Spleen (tissue), 7 donors: ENCODE results near the gene ATP1A3.

Experiments used
- POLR2A ChIP-seq, 3 donors: fragments of 450-650 bp; IDR thresholded peaks; one replicate each; pipeline ENCODE4 v1.5.1; 2017; ENCODE audit warnings: antibody characterized with exemption in 3 of 3, mild to moderate bottlenecking in 1 of 3
- POLR2AphosphoS5 ChIP-seq, 3 donors: sonication (generic); formaldehyde crosslinking; IDR thresholded peaks; one replicate each; pipeline ENCODE4 v1.5.1; 2017; ENCODE audit warnings: antibody characterized with exemption in 3 of 3
- TF ChIP-seq, protein P1 (sequence below), 11 experiments: fragments of 200-600 bp in 7 of 11; fragments of 450-650 bp in 4 of 11; sonication (generic) in 4 of 11; IDR thresholded peaks in 8 of 11; conservative IDR thresholded peaks in 3 of 11; 1 replicate in 7 of 11; 2 replicates in 4 of 11; pipeline versions ENCODE4 v1.4.0 to v1.8.0; 2016 to 2021; ENCODE audit warnings: antibody characterized with exemption in 11 of 11, inconsistent platforms in 4 of 11, mild to moderate bottlenecking in 1 of 11
- donor health status: DM: no; HTN: no; CAD: no; lungs with moderate emphysema.
- donor health status: DM: no; HTN: no; CAD: no.
- donor health status: DM: no; HTN: no; CAD: no.

DNA sequence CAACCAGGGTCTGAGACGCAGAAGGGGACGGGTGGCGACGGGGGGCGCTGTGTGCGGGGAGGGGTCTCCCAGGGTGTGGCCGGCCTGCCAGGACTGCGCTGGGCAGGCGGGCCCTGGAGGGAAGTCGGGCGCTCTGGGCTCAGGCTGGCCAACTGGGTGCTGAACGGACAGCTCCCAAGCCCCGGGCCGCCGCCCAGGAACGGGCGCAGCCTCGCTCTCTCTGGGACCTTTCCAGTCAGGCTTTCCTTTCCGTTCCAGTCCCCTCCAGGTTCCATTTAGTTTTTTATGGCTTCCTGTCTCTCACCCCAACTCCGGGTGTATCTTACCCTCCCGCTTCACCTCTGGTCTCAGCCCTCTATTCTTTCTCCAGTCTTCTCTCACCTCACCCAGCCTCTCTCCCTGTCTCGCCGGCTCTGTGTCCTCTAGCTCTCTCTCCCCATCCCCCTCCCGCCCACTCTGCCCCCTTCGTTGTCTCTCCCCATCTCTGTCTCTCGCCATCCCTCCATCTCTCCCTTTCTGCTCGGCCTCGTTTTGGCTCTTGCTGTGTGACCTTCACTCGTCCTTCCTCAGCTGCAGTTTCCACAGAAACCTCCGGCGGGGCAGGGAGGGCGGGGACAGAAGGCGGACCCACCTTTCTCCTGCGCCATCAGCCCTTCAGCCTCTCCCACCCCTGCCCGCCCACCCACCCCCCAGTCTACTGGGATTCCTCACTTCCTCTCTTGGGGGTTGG, 3.3 kb upstream of the ATP1A3 start:
- TF ChIP-seq, protein P1, sequence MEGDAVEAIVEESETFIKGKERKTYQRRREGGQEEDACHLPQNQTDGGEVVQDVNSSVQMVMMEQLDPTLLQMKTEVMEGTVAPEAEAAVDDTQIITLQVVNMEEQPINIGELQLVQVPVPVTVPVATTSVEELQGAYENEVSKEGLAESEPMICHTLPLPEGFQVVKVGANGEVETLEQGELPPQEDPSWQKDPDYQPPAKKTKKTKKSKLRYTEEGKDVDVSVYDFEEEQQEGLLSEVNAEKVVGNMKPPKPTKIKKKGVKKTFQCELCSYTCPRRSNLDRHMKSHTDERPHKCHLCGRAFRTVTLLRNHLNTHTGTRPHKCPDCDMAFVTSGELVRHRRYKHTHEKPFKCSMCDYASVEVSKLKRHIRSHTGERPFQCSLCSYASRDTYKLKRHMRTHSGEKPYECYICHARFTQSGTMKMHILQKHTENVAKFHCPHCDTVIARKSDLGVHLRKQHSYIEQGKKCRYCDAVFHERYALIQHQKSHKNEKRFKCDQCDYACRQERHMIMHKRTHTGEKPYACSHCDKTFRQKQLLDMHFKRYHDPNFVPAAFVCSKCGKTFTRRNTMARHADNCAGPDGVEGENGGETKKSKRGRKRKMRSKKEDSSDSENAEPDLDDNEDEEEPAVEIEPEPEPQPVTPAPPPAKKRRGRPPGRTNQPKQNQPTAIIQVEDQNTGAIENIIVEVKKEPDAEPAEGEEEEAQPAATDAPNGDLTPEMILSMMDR (IDR thresholded peaks at IDR 0.05 in 8 of 11, conservative IDR thresholded peaks at IDR 0.05 in 3 of 11) = peak in 2 of 11 experiments; percentile 10 to 14
- no peak for TF ChIP-seq POLR2A (IDR thresholded peaks at IDR 0.05)
- no peak for TF ChIP-seq POLR2AphosphoS5 (IDR thresholded peaks at IDR 0.05)
